Measurements from ENCODE around the gene CHAC2. TPM values are rescaled to one million over a fixed set of nuclear protein-coding genes. Genes with fewer than 3 reads are reported as not detected.

CHAC2 gene
- total and polyA plus RNA-seq, 8 donors = 0.51 to 1.3 (median 1.1) TPM

DNA sequence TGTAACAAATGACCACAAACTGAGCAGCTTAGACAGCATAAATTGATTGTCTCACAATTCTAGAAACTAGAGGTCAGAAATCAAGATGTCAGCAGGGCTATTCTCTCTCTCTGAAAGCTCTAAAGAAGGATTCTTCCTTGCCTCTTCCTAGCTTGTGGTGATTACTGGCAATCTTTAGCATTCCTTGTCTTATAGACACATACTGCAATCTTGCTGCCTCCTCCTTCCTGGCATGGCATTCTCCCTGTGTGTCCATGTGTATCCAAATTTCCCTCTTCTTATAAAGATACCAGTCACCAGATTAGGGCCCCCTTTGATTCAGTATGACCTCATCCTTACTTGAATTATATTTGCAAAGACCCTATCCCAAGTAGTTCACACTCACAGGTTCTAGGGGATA is 16.8 kb downstream of the CHAC2 start:
- Histone ChIP-seq H3K27ac (no peak overlapping the region), H3K4me1 (peaks cover 8 to 23% (median 14%) of the 10 kb centered on the region in 3 donors), H3K36me3 (no peaks in the 10 kb centered on the region), H3K27me3 (no peaks in the 10 kb centered on the region), H3K9me3 (no peaks in the 10 kb centered on the region), H3K4me3 (no peak overlapping the region)
- TF ChIP-seq, protein P1, sequence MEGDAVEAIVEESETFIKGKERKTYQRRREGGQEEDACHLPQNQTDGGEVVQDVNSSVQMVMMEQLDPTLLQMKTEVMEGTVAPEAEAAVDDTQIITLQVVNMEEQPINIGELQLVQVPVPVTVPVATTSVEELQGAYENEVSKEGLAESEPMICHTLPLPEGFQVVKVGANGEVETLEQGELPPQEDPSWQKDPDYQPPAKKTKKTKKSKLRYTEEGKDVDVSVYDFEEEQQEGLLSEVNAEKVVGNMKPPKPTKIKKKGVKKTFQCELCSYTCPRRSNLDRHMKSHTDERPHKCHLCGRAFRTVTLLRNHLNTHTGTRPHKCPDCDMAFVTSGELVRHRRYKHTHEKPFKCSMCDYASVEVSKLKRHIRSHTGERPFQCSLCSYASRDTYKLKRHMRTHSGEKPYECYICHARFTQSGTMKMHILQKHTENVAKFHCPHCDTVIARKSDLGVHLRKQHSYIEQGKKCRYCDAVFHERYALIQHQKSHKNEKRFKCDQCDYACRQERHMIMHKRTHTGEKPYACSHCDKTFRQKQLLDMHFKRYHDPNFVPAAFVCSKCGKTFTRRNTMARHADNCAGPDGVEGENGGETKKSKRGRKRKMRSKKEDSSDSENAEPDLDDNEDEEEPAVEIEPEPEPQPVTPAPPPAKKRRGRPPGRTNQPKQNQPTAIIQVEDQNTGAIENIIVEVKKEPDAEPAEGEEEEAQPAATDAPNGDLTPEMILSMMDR (IDR thresholded peaks at IDR 0.05) = no peak
- no peak for FAIRE-seq
- intact Hi-C loops (cut with DNase I) = no loop called here
- DNase-seq = no peak
- no peak for ATAC-seq

DNA sequence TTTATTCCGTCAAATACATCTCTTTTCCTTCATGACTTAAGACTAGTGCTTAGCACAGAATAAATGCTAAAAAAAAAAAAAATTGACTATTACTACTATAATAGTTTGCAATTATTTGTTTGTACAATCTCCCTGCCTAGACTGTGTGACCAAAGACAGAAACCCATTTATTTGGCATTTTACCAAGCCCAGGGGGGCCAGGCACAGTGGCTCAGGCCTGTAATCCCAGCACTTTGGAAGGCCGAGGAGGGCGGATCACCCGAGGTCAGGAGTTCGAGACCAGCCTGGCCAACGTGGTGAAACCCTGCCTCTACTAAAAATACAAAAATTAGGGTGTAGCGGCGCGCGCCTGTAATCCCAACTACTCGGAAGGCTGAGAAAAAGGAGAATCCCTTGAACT is 17.8 kb downstream of the CHAC2 start:
- no peaks in the 10 kb centered on the region for H3K27me3 ChIP-seq
- TF ChIP-seq, protein P1 (IDR thresholded peaks at IDR 0.05) = no peak
- peak overlapping the region; percentile 2 to 74 (median 72) for H3K4me3 ChIP-seq
- no peaks in the 10 kb centered on the region for H3K36me3 ChIP-seq
- FAIRE-seq = no peak
- 46 to 52% methylated on average over 11 of the region's 11 CpGs for WGBS, 2 donors
- no peak for DNase-seq
- H3K4me1 ChIP-seq = peaks cover 8 to 27% (median 14%) of the 10 kb centered on the region in 3 donors
- H3K27ac ChIP-seq = no peak overlapping the region
- intact Hi-C loops (cut with DNase I) = no loop called here
- ATAC-seq = no peak
- H3K9me3 ChIP-seq = no peaks in the 10 kb centered on the region

DNA sequence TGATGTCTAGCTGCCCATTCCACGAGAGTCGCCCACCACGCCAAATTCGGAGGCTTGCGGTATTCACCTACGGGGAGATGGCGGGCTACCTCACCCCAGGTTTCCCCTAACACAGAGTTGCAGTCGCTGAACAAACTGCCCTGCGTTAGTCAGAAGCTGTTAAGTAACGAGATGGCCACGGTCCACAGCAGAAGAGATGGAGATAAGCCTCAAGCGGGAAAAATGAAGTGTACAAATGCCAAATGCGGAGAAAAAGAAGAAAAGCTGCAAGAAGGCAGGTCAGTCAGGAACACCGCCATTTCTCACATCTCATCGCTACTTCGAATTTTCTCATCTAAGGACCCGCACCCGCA is 18.7 kb downstream of the CHAC2 start:
- WGBS, 2 donors = 0 to 1% methylated on average over 18 of the region's 18 CpGs
- Histone ChIP-seq H3K36me3 (no peaks in the 10 kb centered on the region), H3K4me3 (peak overlapping the region; percentile 72 to 80 (median 74)), H3K27ac (peak overlapping the region; percentile 48 to 80 (median 67)), H3K9me3 (no peaks in the 10 kb centered on the region), H3K27me3 (no peaks in the 10 kb centered on the region), H3K4me1 (peaks cover 14 to 27% (median 16%) of the 10 kb centered on the region in 3 donors)
- DNase-seq = peak in 2 of 6 donors; percentile 8 to 35
- intact Hi-C loops (cut with DNase I) = no loop called here
- TF ChIP-seq, protein P1 (IDR thresholded peaks at IDR 0.05) = no peak
- ATAC-seq = peak; percentile 35 to 56 (median 40)
- no peak for FAIRE-seq

DNA sequence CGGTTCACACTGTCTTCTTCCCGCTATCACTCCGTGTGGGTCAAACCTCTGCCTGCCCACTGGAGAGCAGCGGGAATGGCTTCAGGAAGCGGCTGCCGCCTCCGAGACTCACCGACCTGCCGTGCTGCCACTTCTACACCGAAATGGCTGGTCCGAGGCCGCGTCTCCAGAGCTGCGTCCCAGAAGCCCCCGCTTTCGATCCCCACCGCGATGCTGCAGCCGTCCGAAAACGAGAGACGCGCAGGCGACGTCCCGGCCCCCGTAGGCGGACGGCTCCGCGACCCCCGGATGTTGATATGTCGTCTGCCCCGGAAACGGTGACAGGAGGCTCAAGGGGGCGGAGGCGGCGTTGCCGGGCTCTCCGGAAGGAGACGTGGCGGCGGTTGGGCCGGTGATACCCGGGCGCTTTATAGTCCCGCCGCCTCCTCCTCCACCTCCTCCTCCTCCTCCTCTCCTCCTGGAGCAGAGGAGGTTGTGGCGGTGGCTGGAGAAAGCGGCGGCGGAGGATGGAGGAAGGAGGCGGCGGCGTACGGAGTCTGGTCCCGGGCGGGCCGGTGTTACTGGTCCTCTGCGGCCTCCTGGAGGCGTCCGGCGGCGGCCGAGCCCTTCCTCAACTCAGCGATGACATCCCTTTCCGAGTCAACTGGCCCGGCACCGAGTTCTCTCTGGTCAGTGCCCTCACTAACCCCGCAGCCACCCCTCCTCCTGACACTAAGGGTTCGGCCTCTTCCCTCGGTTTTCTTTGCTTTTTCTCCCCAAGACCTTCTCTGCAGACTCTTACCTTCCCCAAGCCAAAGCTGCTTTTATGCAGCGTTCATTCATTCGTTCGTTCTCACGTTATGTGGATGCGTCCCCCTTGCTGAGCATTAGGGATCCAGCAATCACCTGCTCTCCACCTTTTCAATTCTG is 19.4 kb downstream of the CHAC2 start, which contains the start of the genes ASB3 and ERLEC1:
ASB3 (minus strand) TSS at position 249 of the 909 bp plus-strand sequence. CDS start 21,381 bp downstream, outside the sequence.
ERLEC1 (plus strand) TSS at position 340 of the 909 bp plus-strand sequence; CDS start at position 507, 167 bp downstream.
- Histone ChIP-seq H3K4me1 (peaks cover 14 to 27% (median 19%) of the 10 kb centered on the region in 3 donors), H3K27ac (peak within 1 kb of the TSS; percentile 48 to 80 (median 67)), H3K9me3 (no peaks in the 10 kb centered on the region), H3K36me3 (no peaks in the 10 kb centered on the region), H3K27me3 (no peaks in the 10 kb centered on the region), H3K4me3 (peak within 1 kb of the TSS; percentile 72 to 80 (median 74))
- FAIRE-seq = no peak
- peak; percentile 96 to 98 (median 97) for ATAC-seq
- TF ChIP-seq, protein P1 (IDR thresholded peaks at IDR 0.05) = no peak
- 0 to 1% methylated on average over 60 to 77 of the region's 77 CpGs for WGBS, 2 donors
- intact Hi-C loops (cut with DNase I) = no loop called here
- peak; percentile 83 to 95 (median 89) for DNase-seq

Measured in pancreas (tissue), 10 donors.